ENCODE results near the gene ZBTB49. TPM values are rescaled to one million over a fixed set of nuclear protein-coding genes. Genes with fewer than 3 reads are reported as not detected.

ZBTB49 gene
- total and polyA plus RNA-seq, 2 donors (not counting 1 experiment from before 2014, with no cell fraction given): 7.0 to 16.9 TPM

DNA sequence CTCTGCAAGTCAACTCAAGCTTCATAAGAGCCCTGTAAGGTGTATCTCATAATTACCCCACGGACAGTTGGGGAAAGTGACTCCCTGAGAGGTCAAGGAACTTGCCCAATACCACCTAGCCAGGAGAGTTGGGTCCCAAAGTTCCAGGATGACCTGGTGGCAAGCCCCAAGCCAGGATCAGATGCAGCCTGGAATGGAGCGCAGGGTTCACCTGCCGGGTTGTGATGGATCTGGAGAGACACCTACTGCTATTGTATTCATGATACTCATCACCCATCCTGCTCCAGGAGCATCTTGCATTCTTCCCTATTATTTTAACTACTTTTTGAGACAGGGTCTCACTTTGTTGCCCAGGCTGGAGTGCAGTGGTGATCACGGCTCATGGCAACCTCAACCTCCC is 36.1 kb downstream of the ZBTB49 start:
- H3K27me3 Mint-ChIP-seq: no peaks in the 10 kb centered on the region
- no peak overlapping the region for H3K4me3 Mint-ChIP-seq
- POLR2A ChIA-PET: no interaction called here
- Histone ChIP-seq H3K27me3 (replicated peaks in 1 of 4; ENCODE audit: control extremely low read depth in 1 of 4, control insufficient read depth in 3 of 4, insufficient read depth in 4 of 4, low read length in 3 of 4) (no peaks in the 10 kb centered on the region), H2AFZ (ENCODE audit: insufficient read depth, low read depth, low read length, poor library complexity, severe bottlenecking) (no peak overlapping the region), H3K79me2 (ENCODE audit: control insufficient read depth, insufficient read depth, low read length) (no peaks in the 10 kb centered on the region), H3K4me1 (ENCODE audit: control insufficient read depth in 2 of 2, insufficient read depth in 2 of 2, low read length in 2 of 2) (no peaks in the 10 kb centered on the region), H3K9ac (ENCODE audit: low read length) (no peak overlapping the region), H3K4me2 (replicated peaks; ENCODE audit: low read depth, low read length, poor library complexity, severe bottlenecking) (no peak overlapping the region), H3K9me3 (ENCODE audit: control extremely low read depth in 1 of 3, control insufficient read depth in 2 of 3, insufficient read depth in 1 of 3, low read length in 2 of 3) (peaks cover 0 to 11% (median 0%) of the 10 kb centered on the region in 3 donors), H3K36me3 (replicated peaks in 1 of 2; ENCODE audit: control extremely low read depth in 1 of 2, control insufficient read depth in 1 of 2, extremely low read depth in 1 of 2, insufficient read depth in 2 of 2, low read length in 1 of 2) (peaks cover 0 to 4% of the 10 kb centered on the region in 2 experiments), H4K20me1 (ENCODE audit: control insufficient read depth, insufficient read depth, low read length, poor library complexity, severe bottlenecking) (no peaks in the 10 kb centered on the region), H3K4me3 (ENCODE audit: control extremely low read depth in 1 of 5, extremely low read depth in 1 of 5, insufficient read depth in 1 of 5, low read depth in 2 of 5, low read length in 4 of 5) (no peak overlapping the region), H3K27ac (ENCODE audit: low read length in 2 of 2) (no peak overlapping the region)
- CTCF ChIA-PET: no interaction called here
- no peak for TF ChIP-seq EZH2 (IDR thresholded peaks at IDR 0.05; ENCODE audit: borderline replicate concordance, insufficient read depth, low read depth, low read length, poor library complexity, severe bottlenecking)
- TF ChIP-seq, protein P1, sequence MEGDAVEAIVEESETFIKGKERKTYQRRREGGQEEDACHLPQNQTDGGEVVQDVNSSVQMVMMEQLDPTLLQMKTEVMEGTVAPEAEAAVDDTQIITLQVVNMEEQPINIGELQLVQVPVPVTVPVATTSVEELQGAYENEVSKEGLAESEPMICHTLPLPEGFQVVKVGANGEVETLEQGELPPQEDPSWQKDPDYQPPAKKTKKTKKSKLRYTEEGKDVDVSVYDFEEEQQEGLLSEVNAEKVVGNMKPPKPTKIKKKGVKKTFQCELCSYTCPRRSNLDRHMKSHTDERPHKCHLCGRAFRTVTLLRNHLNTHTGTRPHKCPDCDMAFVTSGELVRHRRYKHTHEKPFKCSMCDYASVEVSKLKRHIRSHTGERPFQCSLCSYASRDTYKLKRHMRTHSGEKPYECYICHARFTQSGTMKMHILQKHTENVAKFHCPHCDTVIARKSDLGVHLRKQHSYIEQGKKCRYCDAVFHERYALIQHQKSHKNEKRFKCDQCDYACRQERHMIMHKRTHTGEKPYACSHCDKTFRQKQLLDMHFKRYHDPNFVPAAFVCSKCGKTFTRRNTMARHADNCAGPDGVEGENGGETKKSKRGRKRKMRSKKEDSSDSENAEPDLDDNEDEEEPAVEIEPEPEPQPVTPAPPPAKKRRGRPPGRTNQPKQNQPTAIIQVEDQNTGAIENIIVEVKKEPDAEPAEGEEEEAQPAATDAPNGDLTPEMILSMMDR (IDR thresholded peaks at IDR 0.05): no peak
- H3K27ac Mint-ChIP-seq: no peak overlapping the region
- 100% methylated on average over 2 of the region's 4 CpGs for WGBS (ENCODE audit: insufficient coverage)
- ATAC-seq (ENCODE audit: low read depth) (no peak), DNase-seq (no peak)
- no peaks in the 10 kb centered on the region for H3K9me3 Mint-ChIP-seq (ENCODE audit: insufficient read depth)
- intact Hi-C loops (cut with micrococcal nuclease): no loop called here
- H3K4me1 Mint-ChIP-seq: no peaks in the 10 kb centered on the region

DNA sequence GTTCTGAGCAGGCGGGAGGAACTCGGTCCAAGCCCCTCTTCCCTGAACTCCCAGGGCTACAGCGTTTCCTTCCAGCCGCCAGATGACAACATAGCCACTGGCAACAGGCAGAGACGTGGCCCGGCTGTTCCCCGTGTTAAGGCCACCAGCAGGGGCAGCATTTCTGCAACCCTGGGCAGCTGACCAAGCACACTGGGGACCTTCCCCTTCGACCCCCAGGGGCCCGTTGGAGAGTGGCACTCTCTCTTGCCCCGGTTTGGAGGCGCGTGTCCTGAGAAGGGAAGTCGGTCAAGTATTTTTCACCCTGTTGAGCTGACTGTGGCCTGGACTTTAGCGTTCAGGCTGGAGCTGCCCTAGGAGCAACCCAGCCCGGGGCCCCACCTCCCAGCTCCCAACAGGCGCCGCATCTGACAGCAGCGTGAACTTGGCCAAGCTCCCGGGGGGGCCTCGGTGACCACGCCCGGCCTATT is 37.6 kb downstream of the ZBTB49 start:
- ChIA-PET CTCF (no interaction called here), POLR2A (no interaction called here)
- no peak overlapping the region for H3K4me3 Mint-ChIP-seq

More for the DNA sequence above, 37.6 kb downstream of the ZBTB49 start:
- H3K9ac ChIP-seq (ENCODE audit: low read length): no peak overlapping the region
- H3K79me2 ChIP-seq (ENCODE audit: control insufficient read depth, insufficient read depth, low read length): no peaks in the 10 kb centered on the region
- ATAC-seq (ENCODE audit: low read depth) (no peak), DNase-seq (no peak)
- no peaks in the 10 kb centered on the region for H3K9me3 Mint-ChIP-seq (ENCODE audit: insufficient read depth)
- no peaks in the 10 kb centered on the region for H4K20me1 ChIP-seq (ENCODE audit: control insufficient read depth, insufficient read depth, low read length, poor library complexity, severe bottlenecking)
- WGBS (ENCODE audit: insufficient coverage): 53% methylated on average over 20 of the region's 22 CpGs
- H3K27ac Mint-ChIP-seq: no peak overlapping the region
- H3K36me3 ChIP-seq (replicated peaks in 1 of 2; ENCODE audit: control extremely low read depth in 1 of 2, control insufficient read depth in 1 of 2, extremely low read depth in 1 of 2, insufficient read depth in 2 of 2, low read length in 1 of 2): no peaks in the 10 kb centered on the region
- H3K27ac ChIP-seq (ENCODE audit: low read length in 2 of 2): no peak overlapping the region
- no peak overlapping the region for H2AFZ ChIP-seq (ENCODE audit: insufficient read depth, low read depth, low read length, poor library complexity, severe bottlenecking)
- H3K4me3 ChIP-seq (ENCODE audit: control extremely low read depth in 1 of 5, extremely low read depth in 1 of 5, insufficient read depth in 1 of 5, low read depth in 2 of 5, low read length in 4 of 5): no peak overlapping the region
- intact Hi-C loops (cut with micrococcal nuclease): no loop called here
- peaks cover 3% of the 10 kb centered on the region for H3K27me3 Mint-ChIP-seq
- no peaks in the 10 kb centered on the region for H3K4me1 Mint-ChIP-seq
- H3K4me2 ChIP-seq (replicated peaks; ENCODE audit: low read depth, low read length, poor library complexity, severe bottlenecking): no peak overlapping the region
- no peaks in the 10 kb centered on the region for H3K4me1 ChIP-seq (ENCODE audit: control insufficient read depth in 2 of 2, insufficient read depth in 2 of 2, low read length in 2 of 2)
- TF ChIP-seq, protein P1 (IDR thresholded peaks at IDR 0.05): no peak
- no peak for TF ChIP-seq EZH2 (IDR thresholded peaks at IDR 0.05; ENCODE audit: borderline replicate concordance, insufficient read depth, low read depth, low read length, poor library complexity, severe bottlenecking)
- H3K9me3 ChIP-seq (ENCODE audit: control extremely low read depth in 1 of 3, control insufficient read depth in 2 of 3, insufficient read depth in 1 of 3, low read length in 2 of 3): peaks cover 0 to 11% (median 0%) of the 10 kb centered on the region in 3 donors
- no peaks in the 10 kb centered on the region for H3K27me3 ChIP-seq (replicated peaks in 1 of 4; ENCODE audit: control extremely low read depth in 1 of 4, control insufficient read depth in 3 of 4, insufficient read depth in 4 of 4, low read length in 3 of 4)
